ENCODE results near the gene TMEM176A.

Gene TMEM176A

DNA sequence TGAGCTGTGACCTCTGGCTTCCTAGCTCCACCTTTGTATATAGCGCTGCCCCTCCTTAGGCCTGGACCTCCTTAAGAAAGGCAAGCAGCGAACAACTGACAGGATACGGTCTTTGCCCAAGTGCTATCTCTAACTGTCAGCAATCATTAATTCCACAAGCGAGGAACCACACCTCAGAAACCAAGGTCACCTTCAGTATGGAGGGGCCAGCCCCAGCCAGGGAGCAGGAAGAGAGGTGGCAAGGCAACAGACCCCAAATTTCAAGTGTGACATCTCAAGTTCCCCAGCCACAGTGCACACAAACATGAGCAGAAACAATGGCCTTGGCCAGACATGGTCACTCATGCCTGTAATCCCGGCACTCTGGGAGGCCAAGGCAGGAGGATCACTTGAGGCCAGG is 47.0 kb downstream of the TMEM176A start:
- H2AFZ ChIP-seq (ENCODE audit: low read length) = no peak overlapping the region
- H3K79me1 ChIP-seq (ENCODE audit: low read depth, low read length) = no peaks in the 10 kb centered on the region
- no peak overlapping the region for H3K23ac ChIP-seq (ENCODE audit: low read depth, low read length, poor library complexity)
- H2BK5ac ChIP-seq (ENCODE audit: low read length) = no peak overlapping the region
- WGBS, 2 donors (ENCODE audit: extremely low coverage in 2 of 2, insufficient read length in 2 of 2, insufficient replicate concordance in 1 of 2) = no CpG with 5 or more reads among the region's 5 CpGs
- no peaks in the 10 kb centered on the region for H3K36me3 ChIP-seq (replicated peaks in 1 of 2; ENCODE audit: control insufficient read depth in 2 of 2, insufficient read depth in 2 of 2, low read length in 2 of 2)
- H3K14ac ChIP-seq (ENCODE audit: low read length) = no peak overlapping the region
- DNase-seq (ENCODE audit: low spot score) = no peak
- H4K8ac ChIP-seq (ENCODE audit: low read depth, low read length) = no peak overlapping the region
- no peak overlapping the region for H3K4me3 ChIP-seq (ENCODE audit: low read length in 2 of 2)
- no peak overlapping the region for H4K91ac ChIP-seq (ENCODE audit: low read depth, low read length, poor library complexity)
- no peaks in the 10 kb centered on the region for H3K9me3 ChIP-seq (replicated peaks in 1 of 2; ENCODE audit: control insufficient read depth in 2 of 2, insufficient read depth in 1 of 2, low read depth in 1 of 2, low read length in 2 of 2)
- no peak overlapping the region for H3K9ac ChIP-seq (ENCODE audit: low read depth, low read length, poor library complexity)
- H2AK5ac ChIP-seq (ENCODE audit: low read depth, low read length) = no peak overlapping the region
- no peak overlapping the region for H3K4ac ChIP-seq (ENCODE audit: low read length)
- H2BK15ac ChIP-seq (ENCODE audit: low read length) = no peak overlapping the region
- peaks cover 0 to 25% (median 0%) of the 10 kb centered on the region in 3 experiments for H3K27me3 ChIP-seq (ENCODE audit: control insufficient read depth in 3 of 3, insufficient read depth in 3 of 3, low read depth in 1 of 3, low read length in 3 of 3)
- H3K4me1 ChIP-seq (ENCODE audit: control insufficient read depth in 2 of 2, insufficient read depth in 1 of 2, low read depth in 1 of 2, low read length in 2 of 2) = peaks cover 0 to 2% of the 10 kb centered on the region in 2 donors
- H3K18ac ChIP-seq (ENCODE audit: low read length) = no peak overlapping the region
- no peak overlapping the region for H3K4me2 ChIP-seq (ENCODE audit: insufficient read depth, low read length, poor library complexity, severe bottlenecking)
- H2BK12ac ChIP-seq (ENCODE audit: low read length) = no peak overlapping the region
- no peak overlapping the region for H2BK120ac ChIP-seq (ENCODE audit: low read depth, low read length)
- H3K27ac ChIP-seq (replicated peaks; ENCODE audit: low read length) = no peak overlapping the region

DNA sequence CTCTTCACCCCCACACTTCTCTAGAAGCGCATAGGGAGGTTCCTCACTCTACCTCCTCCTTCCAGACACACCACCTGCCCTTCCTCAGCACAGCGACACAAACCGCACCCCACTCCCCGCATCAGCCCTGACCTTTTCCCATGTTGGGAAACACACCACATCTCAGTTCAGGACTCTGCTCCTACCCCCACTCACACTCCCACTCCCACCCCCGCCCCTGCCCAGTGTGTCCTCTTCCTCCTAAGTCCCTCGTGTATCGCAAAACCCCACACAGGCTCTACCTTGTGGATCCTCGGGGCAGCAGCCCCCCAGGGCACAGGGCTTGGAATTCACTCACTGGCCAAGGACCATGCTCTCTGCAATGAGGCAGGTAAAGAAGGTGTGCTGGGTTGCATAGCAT is 47.5 kb downstream of the TMEM176A start:
- WGBS, 2 donors (ENCODE audit: extremely low coverage in 2 of 2, insufficient read length in 2 of 2, insufficient replicate concordance in 1 of 2) = no CpG with 5 or more reads among the region's 8 CpGs
- Histone ChIP-seq H3K14ac (ENCODE audit: low read length) (no peak overlapping the region), H2AK5ac (ENCODE audit: low read depth, low read length) (no peak overlapping the region), H2BK5ac (ENCODE audit: low read length) (no peak overlapping the region), H3K4me3 (ENCODE audit: low read length in 2 of 2) (no peak overlapping the region), H2BK120ac (ENCODE audit: low read depth, low read length) (no peak overlapping the region), H4K8ac (ENCODE audit: low read depth, low read length) (no peak overlapping the region), H3K23ac (ENCODE audit: low read depth, low read length, poor library complexity) (no peak overlapping the region), H3K9ac (ENCODE audit: low read depth, low read length, poor library complexity) (no peak overlapping the region), H2BK12ac (ENCODE audit: low read length) (no peak overlapping the region), H3K79me1 (ENCODE audit: low read depth, low read length) (no peaks in the 10 kb centered on the region), H3K27ac (replicated peaks; ENCODE audit: low read length) (no peak overlapping the region), H3K18ac (ENCODE audit: low read length) (no peak overlapping the region), H3K4ac (ENCODE audit: low read length) (no peak overlapping the region), H2AFZ (ENCODE audit: low read length) (no peak overlapping the region), H4K91ac (ENCODE audit: low read depth, low read length, poor library complexity) (no peak overlapping the region), H3K27me3 (ENCODE audit: control insufficient read depth in 3 of 3, insufficient read depth in 3 of 3, low read depth in 1 of 3, low read length in 3 of 3) (peaks cover 0 to 30% (median 0%) of the 10 kb centered on the region in 3 experiments), H3K4me1 (ENCODE audit: control insufficient read depth in 2 of 2, insufficient read depth in 1 of 2, low read depth in 1 of 2, low read length in 2 of 2) (peaks cover 0 to 2% of the 10 kb centered on the region in 2 donors), H2BK15ac (ENCODE audit: low read length) (no peak overlapping the region), H3K4me2 (ENCODE audit: insufficient read depth, low read length, poor library complexity, severe bottlenecking) (no peak overlapping the region), H3K9me3 (replicated peaks in 1 of 2; ENCODE audit: control insufficient read depth in 2 of 2, insufficient read depth in 1 of 2, low read depth in 1 of 2, low read length in 2 of 2) (no peaks in the 10 kb centered on the region), H3K36me3 (replicated peaks in 1 of 2; ENCODE audit: control insufficient read depth in 2 of 2, insufficient read depth in 2 of 2, low read length in 2 of 2) (no peaks in the 10 kb centered on the region)
- no peak for DNase-seq (ENCODE audit: low spot score)

DNA sequence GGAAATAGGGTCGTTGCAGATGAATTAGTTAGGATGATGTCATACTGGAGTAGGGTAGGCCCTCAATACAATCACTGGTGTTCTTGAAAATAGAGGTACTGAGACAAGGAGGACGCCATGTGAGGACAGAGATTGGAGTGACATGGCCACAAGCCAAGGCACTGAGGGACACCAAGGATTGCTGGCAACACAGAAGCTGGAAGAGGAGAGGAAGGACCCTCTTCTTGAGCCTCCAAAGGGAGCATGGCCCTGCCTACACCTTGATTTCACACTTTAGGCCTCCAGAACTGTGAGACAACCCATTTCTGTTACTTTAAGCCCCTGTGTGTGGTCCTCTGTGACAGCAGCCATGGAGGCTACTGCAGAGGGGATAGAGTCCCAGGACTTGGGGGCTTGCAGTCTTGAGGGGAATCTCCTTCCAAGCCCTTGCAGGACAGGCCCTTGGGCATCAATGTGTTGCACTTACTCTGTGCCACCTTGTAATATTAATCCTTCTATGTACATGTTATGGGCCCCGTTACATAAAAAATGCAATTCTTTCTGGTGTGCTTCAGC is 48.1 kb downstream of the TMEM176A start:
- Histone ChIP-seq H3K79me1 (ENCODE audit: low read depth, low read length) (no peaks in the 10 kb centered on the region), H2BK15ac (ENCODE audit: low read length) (no peak overlapping the region), H2BK120ac (ENCODE audit: low read depth, low read length) (no peak overlapping the region), H3K36me3 (replicated peaks in 1 of 2; ENCODE audit: control insufficient read depth in 2 of 2, insufficient read depth in 2 of 2, low read length in 2 of 2) (no peaks in the 10 kb centered on the region), H3K27ac (replicated peaks; ENCODE audit: low read length) (no peak overlapping the region), H4K91ac (ENCODE audit: low read depth, low read length, poor library complexity) (no peak overlapping the region), H3K9me3 (replicated peaks in 1 of 2; ENCODE audit: control insufficient read depth in 2 of 2, insufficient read depth in 1 of 2, low read depth in 1 of 2, low read length in 2 of 2) (no peaks in the 10 kb centered on the region), H3K4me2 (ENCODE audit: insufficient read depth, low read length, poor library complexity, severe bottlenecking) (no peak overlapping the region), H3K27me3 (ENCODE audit: control insufficient read depth in 3 of 3, insufficient read depth in 3 of 3, low read depth in 1 of 3, low read length in 3 of 3) (peaks cover 0 to 31% (median 0%) of the 10 kb centered on the region in 3 experiments), H3K9ac (ENCODE audit: low read depth, low read length, poor library complexity) (no peak overlapping the region), H3K14ac (ENCODE audit: low read length) (no peak overlapping the region), H3K18ac (ENCODE audit: low read length) (no peak overlapping the region), H3K4ac (ENCODE audit: low read length) (no peak overlapping the region), H4K8ac (ENCODE audit: low read depth, low read length) (no peak overlapping the region), H3K23ac (ENCODE audit: low read depth, low read length, poor library complexity) (no peak overlapping the region), H2AFZ (ENCODE audit: low read length) (no peak overlapping the region), H2BK12ac (ENCODE audit: low read length) (no peak overlapping the region), H3K4me1 (ENCODE audit: control insufficient read depth in 2 of 2, insufficient read depth in 1 of 2, low read depth in 1 of 2, low read length in 2 of 2) (peaks cover 0 to 2% of the 10 kb centered on the region in 2 donors), H3K4me3 (ENCODE audit: low read length in 2 of 2) (no peak overlapping the region), H2AK5ac (ENCODE audit: low read depth, low read length) (no peak overlapping the region), H2BK5ac (ENCODE audit: low read length) (no peak overlapping the region)
- no CpG with 5 or more reads among the region's 3 CpGs for WGBS, 2 donors (ENCODE audit: extremely low coverage in 2 of 2, insufficient read length in 2 of 2, insufficient replicate concordance in 1 of 2)
- no peak for DNase-seq (ENCODE audit: low spot score)

DNA sequence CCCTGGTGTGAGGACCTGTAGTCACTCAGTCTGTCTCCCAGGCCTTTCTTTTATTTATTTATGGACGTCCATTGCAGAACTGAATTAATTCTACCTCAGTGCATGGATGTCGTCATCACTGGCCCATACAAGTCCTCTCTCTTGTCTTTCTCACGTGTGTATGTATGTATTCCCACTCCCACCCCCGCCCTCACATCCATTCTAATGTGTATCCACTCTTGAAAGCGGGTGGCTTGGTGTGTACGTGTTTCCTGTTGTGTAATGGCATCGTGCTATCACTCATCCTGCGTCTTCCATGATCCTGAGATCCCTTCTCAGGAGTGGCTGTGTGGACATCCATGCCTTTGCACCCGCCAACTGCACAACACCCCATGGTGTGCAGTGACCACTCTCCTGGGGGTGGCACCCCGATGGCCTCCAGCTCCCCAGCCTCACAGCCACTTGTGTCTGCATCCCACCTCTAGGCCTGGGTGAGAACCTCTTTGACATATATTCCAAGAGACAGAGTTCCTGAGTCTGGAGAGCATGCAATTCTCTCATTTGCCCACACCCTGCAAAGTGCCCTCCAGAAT is 48.7 kb downstream of the TMEM176A start:
- Histone ChIP-seq H3K36me3 (replicated peaks in 1 of 2; ENCODE audit: control insufficient read depth in 2 of 2, insufficient read depth in 2 of 2, low read length in 2 of 2) (no peaks in the 10 kb centered on the region), H2BK15ac (ENCODE audit: low read length) (no peak overlapping the region), H2AK5ac (ENCODE audit: low read depth, low read length) (no peak overlapping the region), H3K4me2 (ENCODE audit: insufficient read depth, low read length, poor library complexity, severe bottlenecking) (no peak overlapping the region), H2BK5ac (ENCODE audit: low read length) (no peak overlapping the region), H3K4me3 (ENCODE audit: low read length in 2 of 2) (no peak overlapping the region), H2AFZ (ENCODE audit: low read length) (no peak overlapping the region), H4K8ac (ENCODE audit: low read depth, low read length) (no peak overlapping the region), H3K9ac (ENCODE audit: low read depth, low read length, poor library complexity) (no peak overlapping the region), H3K79me1 (ENCODE audit: low read depth, low read length) (no peaks in the 10 kb centered on the region), H3K23ac (ENCODE audit: low read depth, low read length, poor library complexity) (peak overlapping the region; percentile 62), H3K4me1 (ENCODE audit: control insufficient read depth in 2 of 2, insufficient read depth in 1 of 2, low read depth in 1 of 2, low read length in 2 of 2) (peaks cover 0 to 2% of the 10 kb centered on the region in 2 donors), H3K14ac (ENCODE audit: low read length) (no peak overlapping the region), H3K27ac (replicated peaks; ENCODE audit: low read length) (no peak overlapping the region), H3K18ac (ENCODE audit: low read length) (peak overlapping the region; percentile 8), H4K91ac (ENCODE audit: low read depth, low read length, poor library complexity) (no peak overlapping the region), H2BK12ac (ENCODE audit: low read length) (no peak overlapping the region), H3K9me3 (replicated peaks in 1 of 2; ENCODE audit: control insufficient read depth in 2 of 2, insufficient read depth in 1 of 2, low read depth in 1 of 2, low read length in 2 of 2) (no peaks in the 10 kb centered on the region), H3K27me3 (ENCODE audit: control insufficient read depth in 3 of 3, insufficient read depth in 3 of 3, low read depth in 1 of 3, low read length in 3 of 3) (peaks cover 0 to 31% (median 0%) of the 10 kb centered on the region in 3 experiments), H3K4ac (ENCODE audit: low read length) (no peak overlapping the region), H2BK120ac (ENCODE audit: low read depth, low read length) (no peak overlapping the region)
- DNase-seq (ENCODE audit: low spot score) = no peak
- no CpG with 5 or more reads among the region's 10 CpGs for WGBS, 2 donors (ENCODE audit: extremely low coverage in 2 of 2, insufficient read length in 2 of 2, insufficient replicate concordance in 1 of 2)

Measured in neuronal stem cell (in vitro differentiated cells).